NCI-H774 (cell line): ENCODE results near the gene PAK4.

Source experiments
- DNase-seq: peaks from one replicate; lab custom pipeline; 2025; lab: John Stamatoyannopoulos, UW

PAK4 gene

DNA sequence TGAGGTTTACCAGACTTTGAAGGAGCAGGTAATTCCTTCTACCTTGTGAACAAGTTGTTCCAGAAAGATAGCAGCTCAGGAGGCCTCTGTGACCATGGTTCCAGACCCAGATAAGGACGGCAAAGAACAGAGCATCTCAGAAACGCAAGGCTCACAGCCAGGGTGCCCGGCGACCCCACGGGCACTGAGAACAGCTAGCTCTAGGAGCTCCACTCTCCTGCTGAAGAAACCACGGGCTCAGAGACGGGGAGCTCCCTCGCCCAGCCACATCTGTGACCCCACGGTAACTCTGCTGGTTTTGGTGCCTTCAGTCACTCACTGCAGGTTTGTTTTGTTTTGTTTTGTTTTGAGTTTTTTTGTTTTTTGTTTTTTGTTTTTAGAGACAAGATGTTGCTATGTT is 55.2 kb downstream of the PAK4 start:
- no peak for DNase-seq

DNA sequence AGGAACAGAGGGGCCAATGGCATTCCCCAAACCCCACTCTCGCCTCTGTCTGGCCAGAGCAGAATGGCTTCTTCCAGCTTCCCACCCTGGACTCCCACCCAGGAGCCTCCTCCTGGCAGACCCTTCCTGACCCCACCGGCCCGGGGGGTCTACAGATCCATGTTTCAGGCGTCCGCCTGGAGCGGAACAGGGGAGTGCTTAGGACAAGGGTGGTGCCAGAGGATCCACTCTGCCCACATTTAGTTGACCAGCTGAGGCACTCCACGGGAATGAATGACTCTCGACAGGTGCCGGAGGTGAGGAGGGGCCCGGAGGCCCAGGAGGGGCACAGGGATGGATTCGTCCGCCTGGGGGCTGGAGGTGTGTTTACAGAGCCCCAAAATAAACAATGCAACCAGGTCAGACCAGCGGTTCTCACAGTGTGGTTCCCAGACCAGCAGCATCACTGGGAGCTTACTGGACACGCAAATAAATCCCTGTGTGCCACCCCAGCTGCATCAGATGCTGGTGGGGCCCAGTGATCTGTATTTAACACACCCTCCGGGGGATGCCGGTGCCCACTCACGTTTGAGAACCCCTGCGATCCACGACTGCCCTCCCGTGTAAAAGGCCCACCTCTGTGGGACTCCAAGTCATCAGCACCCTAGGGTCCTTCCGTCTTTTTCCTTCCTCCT is 56.1 kb downstream of the PAK4 start:
- DNase-seq, result no peak

DNA sequence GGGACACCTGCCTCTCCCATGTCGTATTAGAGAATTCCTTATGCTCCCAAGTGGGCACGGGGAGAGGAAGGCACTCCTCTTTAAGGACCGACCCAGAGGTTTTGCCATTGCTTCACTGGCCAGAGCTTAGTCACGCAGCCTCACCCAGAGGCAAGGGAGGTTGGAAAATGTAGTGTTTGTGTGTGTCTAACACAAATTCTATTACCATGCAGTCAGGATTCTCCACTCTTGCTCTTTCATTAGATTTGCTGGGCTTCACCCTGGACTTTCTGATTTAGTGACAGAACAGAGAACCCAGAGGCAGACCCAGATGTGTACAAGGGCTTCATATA is 56.6 kb downstream of the PAK4 start:
- no peak for DNase-seq

DNA sequence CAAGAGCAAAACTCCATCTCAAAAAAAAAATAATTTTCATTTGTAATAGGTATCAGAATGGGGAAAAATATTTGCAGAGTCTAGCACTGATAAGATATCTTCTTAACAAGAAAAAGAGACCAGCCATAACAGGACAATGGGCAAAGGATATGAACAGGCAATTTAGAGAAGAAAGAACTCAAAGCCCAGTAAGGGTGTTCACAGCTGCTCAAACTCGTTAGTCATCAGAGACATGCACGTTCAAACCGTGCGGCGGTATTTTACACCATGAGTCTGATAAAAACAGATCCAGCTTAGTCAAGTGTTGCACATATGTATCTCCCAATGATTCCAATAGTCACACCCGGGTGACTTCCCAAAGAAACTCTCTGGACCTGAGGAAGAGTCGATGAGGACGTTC is 57.5 kb downstream of the PAK4 start:
- no peak for DNase-seq

DNA sequence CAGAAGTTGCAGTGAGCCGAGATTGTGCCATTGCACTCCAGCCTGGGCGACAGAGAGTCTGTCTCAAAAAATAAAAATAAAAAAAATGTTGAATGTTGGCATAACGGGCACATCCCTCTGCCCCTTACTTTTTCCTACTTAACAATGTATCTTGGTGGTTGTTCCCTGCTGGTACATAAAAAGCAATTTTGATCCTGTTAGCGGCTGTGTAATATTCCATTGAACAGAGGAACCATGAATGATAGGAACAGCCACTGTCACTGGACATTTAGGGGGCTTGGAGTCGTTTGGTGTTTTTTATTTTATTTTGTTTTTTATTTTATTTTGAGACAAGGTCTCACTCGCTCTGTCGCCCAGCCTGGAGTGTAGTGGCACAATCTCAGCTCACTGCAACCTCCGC is 60.8 kb downstream of the PAK4 start:
- DNase-seq, result no peak

DNA sequence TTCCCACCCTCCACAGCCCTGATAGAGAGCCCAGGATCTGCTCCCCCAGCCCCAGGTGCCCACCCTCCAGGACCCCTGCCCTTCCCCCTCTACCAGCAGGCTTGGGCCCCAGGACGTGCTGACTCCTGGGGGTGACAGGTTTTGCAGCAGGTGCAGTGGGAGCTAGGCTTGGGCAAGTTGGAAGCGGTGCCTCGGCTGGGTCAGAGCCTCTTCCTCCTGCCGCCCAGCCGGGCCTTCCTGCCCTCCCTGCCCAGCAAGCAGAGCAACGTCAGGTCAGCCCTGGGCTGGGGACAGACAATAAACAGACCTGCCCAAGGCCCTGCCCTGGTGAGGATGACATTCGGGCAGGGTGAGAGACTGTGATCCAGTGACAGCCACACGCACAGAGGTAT is 62.0 kb downstream of the PAK4 start:
- no peak for DNase-seq

DNA sequence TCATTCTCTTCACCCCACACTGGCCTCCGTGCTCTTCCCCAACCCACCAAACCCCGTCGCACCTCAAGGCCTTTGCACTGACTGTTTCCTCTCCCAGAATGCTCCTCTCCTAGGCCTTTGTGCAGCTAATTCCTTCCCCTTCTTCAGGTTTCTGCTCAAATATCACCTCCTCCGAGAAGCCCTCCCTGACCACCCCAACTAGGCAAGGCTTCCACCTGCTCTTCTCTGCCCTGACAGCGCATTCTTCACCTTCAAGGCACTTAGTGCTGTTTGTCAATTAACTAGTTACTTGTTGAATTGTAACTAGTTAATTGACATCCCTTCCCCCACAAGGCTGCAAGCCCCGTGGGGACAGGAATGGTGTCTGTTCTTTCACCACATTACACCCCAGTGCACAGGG is 63.4 kb downstream of the PAK4 start:
- DNase-seq, result no peak

DNA sequence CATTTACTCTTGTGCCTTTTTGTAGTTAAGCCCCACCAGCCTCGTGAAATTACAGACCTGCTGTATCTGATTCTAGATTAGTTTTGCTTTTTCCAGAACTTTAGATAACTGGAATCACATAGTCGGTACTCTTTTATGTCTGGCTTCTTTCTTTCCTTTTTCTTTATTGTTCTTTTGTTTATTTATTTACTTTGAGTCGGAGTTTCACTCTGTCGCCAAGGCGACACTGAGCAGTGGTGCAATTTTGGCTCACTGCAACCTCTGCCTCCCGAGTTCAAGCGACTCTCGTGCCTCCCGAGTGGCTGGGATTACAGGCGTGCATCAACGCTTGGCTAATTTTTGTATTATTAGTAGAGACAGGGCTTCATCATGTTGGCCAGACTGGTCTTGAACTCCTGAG is 65.2 kb downstream of the PAK4 start:
- no peak for DNase-seq

DNA sequence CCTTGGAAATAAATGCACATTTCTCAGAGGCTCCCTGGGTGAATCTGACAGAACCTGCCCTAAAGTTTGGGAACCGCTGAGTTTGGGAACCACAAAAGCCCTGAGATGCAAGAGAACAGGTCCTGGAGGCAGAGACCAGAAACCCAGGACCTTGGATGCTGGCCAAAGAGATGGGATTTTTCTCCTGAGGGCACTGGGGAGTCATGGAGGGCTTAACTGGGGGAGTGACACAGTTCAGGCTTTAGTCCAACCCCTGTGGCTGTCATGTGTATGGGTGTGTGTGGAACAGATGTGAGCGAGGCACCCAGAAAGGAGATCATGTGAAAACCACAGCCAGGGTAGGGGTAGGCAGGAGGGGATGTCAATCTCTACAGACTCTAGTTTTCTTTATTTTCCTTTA is 67.3 kb downstream of the PAK4 start:
- no peak for DNase-seq

DNA sequence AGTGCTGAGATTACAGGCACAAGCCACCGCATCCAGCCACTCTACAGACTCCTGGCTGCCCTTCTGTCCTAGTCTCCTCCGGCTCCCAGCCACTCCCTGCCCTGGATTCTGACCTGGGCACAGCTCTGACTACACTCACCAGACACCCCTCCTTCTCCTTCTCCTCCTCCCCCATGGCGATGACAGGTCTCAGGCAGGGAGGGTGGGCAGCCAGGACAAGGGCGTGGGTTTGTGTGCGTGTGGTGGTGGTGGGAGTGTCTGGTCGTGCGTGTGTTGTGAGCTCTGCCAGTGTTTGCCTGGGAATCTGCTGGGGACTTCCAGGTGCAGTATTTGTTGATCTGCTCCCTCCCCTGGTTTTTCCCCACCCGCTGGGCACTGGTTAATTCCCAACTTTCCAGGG is 68.2 kb downstream of the PAK4 start:
- no peak for DNase-seq

DNA sequence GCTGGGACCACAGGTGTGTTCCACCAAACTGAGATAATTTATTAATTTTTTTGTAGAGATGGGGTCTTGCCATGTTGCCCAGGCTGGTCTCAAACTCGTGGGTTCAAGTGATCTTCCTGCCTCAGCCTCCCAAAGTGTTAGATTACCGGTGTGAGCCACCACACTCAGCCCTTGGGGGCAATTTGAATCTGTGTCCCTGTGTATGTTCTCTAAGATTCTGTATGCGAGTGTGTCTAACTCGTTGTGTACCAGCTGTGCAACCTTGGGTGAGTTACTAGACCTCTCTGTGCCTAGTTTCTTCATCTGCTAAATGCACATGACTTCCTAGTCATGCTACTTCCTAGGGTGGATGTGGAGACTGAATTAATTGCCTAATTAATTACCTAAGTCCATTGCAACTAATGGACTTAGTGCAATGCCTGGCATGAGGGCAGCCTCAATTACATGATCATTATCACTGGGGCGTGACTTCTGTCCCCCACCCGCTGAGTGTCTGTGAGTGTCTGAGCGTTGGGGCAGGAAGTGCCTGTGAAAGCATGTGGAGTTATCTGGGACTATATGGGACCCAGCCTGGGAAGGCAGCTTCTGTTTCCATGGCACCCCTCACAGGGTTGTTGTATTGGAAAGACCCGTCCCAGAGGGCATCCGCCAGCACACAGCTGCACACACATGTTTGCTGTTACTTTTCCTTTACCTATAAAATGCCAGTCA is 69.4 kb downstream of the PAK4 start:
- no peak for DNase-seq

DNA sequence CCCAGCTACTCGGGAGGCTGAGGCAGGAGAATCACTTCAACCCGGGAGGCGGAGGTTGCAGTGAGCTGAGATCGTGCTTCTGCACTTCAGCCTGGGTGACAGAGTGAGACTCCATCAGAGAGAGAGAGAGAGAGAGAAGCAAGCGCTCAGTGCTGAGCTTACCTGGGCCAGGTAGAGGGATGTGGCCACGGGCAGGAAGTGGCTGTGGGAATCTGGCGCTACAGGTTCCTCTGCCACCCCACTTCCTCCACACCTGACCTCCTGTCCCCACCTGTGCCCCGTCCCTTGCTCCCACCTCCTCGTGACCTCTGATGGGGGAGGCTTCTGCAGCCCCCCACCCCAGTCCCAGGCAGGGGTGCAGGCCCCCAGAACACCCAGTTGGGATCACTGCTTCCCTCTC is 70.2 kb downstream of the PAK4 start:
- no peak for DNase-seq

DNA sequence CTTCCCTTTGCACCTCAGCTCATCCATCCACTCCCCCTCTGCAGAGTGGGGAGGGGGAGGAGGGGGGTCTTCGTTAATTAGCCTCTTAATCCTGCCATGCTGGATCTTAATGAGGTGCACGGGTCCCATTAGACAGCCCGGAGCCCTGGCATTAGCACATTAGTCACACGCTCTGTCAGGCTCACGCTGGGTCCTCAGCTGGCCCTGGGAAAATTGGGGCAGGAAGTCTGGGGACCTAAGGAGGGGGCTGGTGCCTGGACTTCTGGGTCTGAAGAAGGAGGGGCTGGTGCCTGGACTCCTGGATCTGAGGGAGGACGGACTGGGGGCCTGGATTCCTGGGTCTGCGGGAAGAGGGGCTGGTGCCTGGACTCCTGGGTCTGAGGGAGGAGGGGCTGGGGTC is 70.7 kb downstream of the PAK4 start:
- DNase-seq, result no peak

DNA sequence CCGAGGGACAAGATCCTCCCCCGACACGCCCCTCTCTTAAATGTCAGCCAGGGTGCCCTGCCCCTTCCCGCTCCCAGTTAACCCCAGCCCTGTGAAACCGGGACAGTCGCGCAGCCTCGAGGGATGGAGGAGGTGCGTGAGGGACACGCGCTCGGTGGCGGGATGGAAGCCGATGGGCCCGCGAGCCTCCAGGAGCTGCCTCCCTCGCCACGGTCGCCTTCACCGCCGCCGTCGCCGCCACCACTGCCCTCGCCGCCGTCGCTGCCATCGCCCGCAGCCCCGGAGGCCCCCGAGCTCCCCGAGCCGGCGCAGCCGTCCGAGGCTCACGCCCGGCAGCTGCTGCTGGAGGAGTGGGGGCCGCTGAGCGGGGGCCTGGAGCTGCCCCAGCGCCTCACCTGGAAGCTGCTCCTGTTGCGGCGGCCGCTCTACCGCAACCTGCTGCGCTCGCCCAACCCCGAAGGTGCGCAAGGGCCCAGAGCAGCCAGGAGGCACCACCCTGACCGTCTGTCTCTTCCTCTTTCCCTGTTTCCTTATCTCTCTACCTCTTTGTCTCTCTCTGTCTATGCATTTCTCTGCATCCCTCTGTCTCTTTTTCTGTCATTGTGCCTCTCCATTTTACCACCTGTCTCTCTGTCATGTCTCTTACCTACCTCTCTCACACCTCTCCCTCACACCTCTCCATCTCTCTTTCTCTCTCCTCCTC is 71.4 kb downstream of the PAK4 start, which contains the start of gene NCCRP1:
Gene NCCRP1, plus strand, starts transcription at position 105 of the 703 bp plus-strand sequence. Its CDS starts 19 bp downstream, at position 124.
- DNase-seq, result no peak

DNA sequence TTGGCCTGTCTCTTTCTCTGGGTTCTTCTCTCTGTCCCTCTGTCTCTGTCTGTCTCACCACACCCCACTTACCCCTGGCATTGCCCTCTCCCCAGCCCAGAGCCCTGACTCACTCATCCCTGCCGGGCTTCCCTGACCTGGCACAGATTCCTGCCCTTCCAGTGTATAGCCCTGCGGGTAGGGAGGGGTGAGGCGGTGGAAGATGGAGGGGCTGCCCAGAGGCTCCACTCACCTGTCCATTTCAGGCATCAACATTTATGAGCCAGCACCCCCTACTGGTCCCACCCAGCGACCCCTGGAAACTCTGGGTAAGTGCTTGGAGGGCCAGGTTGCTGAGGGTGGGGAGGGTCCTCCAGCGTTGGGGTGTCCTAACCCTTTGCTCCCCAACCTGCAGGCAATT is 72.2 kb downstream of the PAK4 start:
- DNase-seq, result no peak

DNA sequence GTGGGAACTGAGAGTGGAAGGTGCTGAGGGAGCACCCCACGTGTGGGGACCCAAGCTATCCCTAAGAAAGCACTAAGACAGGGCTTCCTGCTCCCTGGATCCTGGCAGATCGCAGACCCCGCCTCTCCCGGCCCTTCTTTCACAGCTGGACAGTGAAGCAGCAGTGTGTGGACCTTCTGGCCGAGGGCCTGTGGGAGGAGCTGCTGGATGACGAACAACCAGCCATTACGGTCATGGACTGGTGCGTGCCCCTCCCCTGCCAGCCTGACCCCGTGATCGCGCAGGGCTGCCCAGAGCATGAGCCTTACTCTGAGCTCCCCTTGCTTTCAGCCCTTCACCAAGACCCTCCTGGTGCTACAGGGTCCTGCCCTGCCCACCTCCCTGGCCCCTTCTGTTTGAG is 73.4 kb downstream of the PAK4 start:
- peak; percentile 9 for DNase-seq

DNA sequence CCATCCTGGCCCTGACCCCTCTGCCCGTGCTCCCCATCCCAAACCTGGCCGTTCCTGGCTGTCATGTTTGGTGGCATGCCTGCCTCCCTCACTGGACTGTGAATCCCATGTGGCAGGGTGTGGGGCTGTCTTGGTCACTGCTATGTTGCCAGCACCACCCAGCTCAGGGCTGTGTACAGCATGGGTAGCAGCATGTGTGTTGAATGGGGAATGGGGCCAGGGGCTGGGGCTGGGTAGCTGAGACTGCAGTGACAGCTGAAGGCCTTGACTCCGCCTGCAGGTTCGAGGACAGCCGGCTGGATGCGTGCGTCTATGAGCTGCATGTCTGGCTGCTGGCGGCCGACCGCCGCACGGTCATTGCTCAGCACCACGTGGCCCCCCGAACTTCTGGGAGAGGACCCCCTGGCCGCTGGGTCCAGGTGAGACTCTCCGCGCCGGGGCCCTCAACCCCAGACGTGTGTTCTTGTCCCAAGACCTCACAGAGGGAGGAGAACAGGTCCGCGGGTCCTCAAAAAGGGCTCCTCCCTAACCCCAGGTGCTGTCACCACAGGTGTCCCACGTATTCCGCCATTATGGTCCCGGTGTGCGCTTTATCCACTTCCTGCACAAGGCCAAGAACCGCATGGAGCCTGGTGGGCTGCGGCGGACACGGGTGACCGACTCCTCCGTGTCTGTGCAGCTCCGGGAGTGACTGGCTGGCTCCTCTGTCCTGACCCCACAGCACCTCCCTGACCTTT is 74.6 kb downstream of the PAK4 start:
- DNase-seq, result no peak

DNA sequence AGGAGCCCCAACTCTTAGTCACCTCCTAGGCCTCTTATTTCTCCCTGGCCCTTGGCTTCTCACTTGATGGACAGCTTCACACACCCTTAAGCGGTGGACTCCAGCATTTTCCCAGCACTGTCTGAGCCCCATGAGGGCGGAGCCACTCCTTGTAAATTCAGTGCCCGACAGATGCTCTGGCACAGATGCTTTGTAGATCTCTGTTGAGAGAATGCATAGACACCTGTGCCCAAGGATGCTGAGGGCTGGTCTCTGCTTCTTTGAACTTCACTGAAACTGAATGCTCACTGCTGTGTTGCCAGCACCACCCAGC is 75.2 kb downstream of the PAK4 start:
- DNase-seq, result no peak

DNA sequence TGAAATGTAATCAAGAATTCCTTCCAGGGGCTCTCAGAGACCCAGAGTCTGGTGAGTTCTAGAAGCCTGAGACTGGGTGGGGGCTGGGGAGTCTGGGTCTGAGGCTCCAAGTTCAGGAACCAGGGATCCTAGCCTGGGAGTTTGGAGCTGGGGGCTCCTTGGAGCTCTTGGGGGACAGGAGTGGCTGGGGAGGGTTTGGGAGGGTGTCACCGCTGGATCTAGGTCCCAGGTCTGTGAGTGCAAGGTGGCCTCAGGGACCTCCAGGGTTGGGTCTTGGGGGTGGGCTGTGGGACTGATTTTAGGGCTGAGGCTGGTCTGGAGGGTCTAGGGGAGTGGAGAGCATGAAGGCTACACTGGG is 77.4 kb downstream of the PAK4 start:
- no peak for DNase-seq

DNA sequence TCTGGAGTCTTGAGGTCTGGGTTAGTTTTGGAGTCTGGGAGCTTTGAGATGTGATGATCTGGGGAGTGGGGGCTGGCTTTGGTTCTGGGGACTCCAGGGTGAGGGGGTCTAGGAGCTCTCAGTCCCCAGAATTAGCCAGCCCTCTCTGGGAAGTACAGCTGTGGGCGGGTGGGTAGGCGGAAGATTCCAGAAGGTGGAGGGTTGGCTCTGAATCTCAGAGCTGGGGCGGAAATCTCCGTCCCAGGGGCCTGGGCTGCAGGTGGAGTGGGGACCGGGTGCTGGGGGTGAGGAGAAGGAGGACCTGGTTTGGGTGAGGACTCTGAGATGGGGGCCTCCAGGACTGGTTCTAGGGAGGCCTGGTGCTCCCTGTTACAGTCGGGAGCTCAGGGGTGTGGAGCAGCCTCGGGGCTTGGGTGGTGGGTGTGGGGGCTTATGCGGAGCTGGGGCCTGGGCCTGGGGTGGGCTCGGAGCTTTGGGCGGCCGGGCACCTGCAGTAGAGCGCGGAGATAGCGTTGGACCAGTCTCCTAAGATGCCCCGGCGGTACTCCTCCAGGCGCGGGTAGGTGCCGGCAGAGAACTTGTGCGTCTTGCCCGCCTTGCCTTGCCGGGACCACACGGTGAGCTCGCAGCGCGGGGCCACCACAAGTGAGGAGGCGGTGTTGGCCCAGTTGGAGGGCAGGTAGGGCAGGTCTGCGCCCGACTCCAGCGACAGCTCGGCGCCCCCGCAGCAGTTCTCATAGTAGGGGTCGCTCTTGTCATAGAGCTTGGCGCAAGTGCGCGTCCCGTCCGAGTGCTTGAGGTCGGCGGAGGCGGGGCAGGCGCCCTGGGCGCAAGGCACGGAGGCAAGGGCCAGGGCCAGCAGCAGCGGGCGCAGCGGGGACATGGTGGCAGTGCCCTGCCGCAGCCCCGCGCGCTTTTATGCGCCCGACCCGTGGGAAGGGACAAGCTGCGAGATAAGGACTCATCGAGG is 78.1 kb downstream of the PAK4 start, which contains the start of gene SYCN:
Gene SYCN, minus strand, starts transcription at position 892 of the 970 bp plus-strand sequence. Its CDS starts 9 bp downstream, at position 883.
- DNase-seq, result no peak

DNA sequence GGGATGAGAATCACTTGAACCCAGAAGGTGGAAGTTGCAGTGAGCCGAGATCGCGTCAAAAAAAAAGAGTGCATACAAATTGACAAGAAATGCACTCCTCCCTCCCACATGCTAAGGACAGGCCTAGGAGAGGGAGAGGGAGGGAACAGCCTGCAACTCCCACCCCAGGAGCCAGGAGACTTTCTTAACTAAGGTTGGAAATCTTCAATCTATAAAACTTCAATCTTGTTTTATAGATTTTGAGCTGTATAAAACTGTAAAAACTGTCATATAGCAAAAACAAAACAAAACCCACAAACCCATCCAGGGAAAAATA is 79.8 kb downstream of the PAK4 start:
- no peak for DNase-seq

DNA sequence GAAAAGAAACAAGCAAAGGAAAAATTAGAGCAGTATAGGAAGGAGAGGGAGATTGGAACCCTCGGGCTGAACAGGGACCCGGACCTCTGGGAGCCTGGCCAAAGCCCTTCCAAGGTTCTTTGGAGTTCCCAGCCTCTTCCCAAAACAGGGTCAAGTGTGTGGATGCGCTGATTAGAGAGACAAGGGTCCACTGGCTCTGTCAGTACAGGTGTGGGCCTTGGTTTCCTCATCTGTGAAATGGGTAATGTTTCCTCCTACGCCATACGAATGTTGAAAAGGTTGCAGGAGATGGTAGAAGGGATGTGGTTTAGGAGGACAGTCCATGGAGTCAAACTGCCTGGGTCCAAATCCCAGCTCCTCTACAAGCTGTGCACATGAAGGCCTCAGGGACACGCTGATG is 80.5 kb downstream of the PAK4 start:
- DNase-seq, result no peak
